Hematopoietic multipotent progenitor cell treated with erythropoietin and hydrocortisone succinate and interleukin-3 and kit ligand, for 15 days (in vitro differentiated cells): ENCODE results near the gene THRB.
"Not testable (repeated sequence)": the region's sequence is repeated elsewhere in the genome, so short reads cannot be mapped to it uniquely, and the experiment has no call there.

Experiments used
- DNase-seq: peaks from one replicate; pipeline ENCODE4 v3.0.0-alpha.2; 2015; ENCODE audit warnings: low spot score

THRB gene

DNA sequence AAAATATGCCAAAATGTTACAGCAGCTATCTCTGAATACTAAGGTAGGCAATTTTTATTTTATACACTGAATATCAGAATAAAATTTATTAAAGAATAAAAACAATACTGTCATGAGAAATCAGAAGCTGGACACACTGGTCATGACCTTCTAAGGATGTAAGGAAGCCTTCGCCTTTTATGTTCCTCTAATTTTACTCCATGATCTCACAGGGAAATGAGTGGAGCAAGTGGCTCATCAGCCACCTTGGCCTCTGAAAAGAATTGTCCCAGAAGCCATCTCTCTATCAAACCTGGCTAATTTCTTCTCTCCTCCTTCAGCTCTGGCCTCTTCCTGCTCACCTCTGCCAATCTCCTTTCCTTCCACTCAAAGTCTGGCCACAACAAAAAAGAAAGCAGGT lies 48.6 kb downstream of the THRB start:
- DNase-seq, result no peak

DNA sequence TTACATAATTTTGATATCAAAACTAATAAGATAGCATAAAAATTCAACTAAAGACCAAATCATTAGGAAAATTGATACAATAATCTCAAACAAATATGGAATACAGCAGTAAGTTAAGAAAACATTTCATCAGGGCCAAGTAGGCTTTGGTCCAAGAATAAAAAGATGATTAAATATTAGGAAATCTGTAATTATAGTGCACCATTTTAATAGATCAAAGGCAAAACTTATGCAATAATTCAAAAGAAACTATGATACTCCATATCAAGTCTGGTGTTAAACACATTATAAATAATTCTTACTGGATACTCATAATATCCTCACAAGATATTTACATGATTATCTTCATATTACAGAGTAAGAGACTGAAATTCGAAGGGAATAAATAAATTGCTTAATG lies 51.2 kb downstream of the THRB start:
- DNase-seq, result no peak

DNA sequence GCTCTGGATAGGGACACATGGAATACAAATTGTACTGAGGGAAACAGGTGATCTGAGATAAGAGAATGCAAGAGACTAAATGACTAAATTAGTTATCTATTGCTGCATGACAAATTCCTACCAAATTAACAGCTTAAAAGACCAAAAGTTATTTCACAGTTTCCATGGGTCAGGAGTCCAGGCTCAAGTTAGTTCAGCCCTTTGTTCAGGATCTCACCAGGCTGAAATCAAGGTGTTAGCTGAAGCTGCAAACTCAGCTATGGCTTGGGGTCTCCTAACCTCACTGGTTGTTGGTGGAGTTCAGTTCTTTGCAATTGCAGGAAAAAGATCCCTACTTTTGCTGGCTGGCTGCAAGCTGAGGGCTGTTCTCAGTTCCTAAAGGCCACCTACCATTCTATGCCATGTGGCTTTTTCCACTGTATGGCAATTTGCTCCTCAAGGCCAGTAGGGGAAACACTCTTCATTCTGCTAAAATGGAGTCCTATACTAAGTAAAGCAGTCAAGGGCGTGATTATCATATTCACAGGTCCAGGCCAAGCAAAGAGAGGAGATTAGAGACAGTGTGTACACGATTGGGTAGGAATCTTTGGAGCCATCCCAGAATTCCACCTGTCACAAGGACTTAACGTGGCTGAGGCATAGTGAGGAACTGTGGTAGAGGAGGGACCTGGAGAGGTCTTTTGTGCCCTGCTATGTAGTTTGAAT lies 53.7 kb downstream of the THRB start:
- no peak for DNase-seq

DNA sequence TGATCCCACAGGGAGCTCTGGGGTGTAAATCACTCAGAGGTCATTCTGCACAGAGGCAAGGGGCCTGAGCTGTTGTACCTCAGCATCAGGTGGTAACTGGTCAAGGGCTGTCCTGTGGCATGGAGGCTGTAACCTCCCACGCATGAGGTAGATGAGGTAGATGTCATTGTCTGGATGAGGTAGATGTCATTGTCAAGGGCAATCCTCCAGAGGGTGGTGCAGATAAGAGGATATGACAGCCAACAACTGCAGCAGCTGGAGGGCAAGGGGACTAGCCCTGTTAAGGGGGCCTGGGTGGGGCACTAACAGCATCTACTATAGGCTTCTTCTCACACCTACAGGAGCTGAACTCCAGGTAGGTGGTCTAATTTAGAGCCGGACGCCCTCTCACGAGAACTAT lies 55.6 kb downstream of the THRB start:
- no peak for DNase-seq

DNA sequence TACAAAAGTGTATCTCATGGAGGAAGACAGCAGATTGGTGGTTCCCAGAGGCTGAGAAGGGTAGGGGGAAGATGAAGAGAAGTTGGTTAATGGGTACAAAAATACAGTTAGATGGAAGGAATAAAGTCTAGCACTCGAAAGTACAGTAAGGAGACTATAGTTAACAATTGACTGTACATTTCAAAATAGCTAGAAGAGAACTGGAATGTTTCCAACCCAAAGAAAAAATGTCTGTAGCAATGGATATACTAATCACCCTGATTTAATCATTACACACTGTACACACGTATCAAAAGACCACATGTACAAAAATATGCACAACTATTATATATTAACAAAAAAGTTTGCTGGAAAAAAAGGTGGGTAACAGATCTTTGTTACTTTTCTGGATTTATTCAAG lies 57.3 kb downstream of the THRB start:
- DNase-seq, result no peak

DNA sequence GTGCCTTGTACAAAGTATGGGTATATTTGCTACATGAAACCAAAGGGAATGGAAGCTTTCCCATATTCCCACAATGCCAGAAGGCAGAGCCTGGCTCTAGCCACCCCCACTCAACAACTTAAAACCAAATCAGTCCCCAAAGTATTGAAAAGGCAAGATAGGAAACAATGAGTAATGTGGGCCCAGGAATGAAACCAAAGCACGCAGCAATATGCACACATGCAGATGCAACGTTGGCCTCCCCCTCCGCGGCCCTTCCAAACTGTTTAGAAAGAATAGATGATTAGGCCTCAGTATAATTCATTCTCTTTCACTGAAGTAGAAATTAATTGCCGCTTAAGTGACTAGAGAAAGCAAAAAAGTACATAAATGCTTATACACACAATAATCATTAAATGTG lies 59.1 kb downstream of the THRB start:
- DNase-seq, result no peak

DNA sequence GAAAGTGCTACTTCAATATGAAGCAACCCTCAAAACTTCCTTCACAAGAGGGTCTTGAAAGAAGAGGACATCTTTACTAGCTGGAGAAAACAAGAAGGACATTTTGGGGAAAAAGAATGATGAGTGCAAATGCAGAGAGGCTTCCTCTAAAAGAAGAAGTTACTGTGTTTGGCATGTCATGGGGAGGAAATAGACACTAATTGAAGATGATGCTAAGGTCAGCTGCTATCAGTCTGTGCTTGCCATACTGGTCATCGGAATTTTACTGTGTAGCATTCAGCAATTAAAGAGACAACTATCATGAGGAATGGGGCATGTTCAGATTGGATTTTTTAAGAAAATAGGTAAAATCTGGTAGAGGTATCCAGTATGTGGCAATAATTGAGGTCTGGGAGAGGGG lies 60.0 kb downstream of the THRB start:
- DNase-seq, result no peak

DNA sequence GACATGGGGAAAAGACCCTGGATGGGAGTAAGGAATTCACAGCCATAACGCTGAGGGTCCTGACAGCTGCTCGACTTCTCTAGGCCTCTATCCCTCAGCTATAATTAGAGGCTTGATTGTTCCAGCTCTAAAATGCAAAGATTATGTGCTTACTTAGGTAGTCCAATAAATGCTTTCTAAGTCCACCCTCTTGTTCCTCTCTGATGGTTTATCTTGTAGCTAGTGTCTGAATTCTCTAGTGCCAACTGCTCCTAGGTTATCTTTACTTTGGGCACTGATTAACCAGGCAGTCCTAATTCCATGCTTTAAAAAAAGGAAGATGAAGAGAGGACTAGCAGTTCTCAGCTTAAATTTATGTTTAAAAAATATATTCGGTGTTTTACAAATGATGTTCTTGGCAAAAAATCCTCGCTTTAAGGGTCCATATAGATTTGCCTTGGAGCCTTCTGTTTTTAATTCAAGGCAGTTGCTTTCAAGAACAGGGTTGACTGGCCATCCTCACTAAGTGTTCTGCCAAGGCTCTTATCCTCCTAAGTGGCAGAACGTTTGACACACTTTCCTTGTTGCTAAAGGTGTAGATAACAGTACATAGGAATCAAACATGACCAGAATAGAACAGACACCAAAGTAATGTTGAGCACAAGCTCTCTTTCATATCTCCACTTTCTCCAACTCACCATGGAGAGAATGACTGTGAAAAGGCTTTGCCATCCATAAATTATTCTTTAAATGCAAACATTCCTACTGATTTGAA lies 60.6 kb downstream of the THRB start:
- no peak for DNase-seq

- no peak for DNase-seq
Measured at GRCh38 chr3:24432989-24433388, 61.7 kb downstream of the THRB start.

DNA sequence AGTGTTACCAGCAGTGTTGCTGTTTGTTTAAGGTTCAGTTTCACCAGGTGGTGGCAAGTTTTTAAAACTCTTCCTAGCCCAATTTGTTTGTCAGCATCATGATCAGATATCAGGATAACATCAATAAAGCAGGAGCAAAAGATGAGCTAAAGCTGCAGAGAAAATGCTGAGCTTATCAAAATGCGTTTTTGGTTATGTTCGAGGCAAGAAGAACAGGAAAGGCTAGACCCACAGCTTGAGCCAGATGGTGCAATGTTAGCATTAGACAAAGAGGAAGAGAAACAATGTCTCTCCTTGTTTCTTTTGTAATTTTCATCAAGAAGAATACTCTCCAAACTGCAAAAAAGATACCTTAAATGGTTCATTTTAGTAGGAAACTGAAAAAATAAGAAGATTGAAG lies 66.2 kb downstream of the THRB start:
- DNase-seq, result no peak

DNA sequence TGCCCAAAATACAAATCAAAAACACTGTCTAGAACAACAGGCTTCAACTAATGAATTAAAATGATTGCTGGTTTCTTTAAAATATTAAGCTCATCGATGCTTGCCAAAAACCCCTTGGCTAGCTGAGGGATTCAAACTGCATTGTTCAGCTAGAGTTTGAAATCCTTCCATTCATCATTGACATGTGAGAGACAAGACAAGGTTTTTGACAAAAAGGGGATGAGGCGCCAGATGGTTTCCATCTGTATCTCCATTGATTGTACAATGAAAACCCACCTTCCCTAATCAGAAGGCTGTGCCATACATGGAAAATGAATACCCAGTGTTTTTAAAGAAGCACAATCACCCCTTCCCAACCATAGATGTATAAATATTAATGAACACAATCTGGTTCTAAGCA lies 67.8 kb downstream of the THRB start:
- DNase-seq, result no peak

- not testable (repeated sequence) for DNase-seq
Measured at GRCh38 chr3:24420829-24421228, 73.8 kb downstream of the THRB start.

GRCh38 chr3:24420224-24420623 lies 74.4 kb downstream of the THRB start:
- DNase-seq, result no peak

DNA sequence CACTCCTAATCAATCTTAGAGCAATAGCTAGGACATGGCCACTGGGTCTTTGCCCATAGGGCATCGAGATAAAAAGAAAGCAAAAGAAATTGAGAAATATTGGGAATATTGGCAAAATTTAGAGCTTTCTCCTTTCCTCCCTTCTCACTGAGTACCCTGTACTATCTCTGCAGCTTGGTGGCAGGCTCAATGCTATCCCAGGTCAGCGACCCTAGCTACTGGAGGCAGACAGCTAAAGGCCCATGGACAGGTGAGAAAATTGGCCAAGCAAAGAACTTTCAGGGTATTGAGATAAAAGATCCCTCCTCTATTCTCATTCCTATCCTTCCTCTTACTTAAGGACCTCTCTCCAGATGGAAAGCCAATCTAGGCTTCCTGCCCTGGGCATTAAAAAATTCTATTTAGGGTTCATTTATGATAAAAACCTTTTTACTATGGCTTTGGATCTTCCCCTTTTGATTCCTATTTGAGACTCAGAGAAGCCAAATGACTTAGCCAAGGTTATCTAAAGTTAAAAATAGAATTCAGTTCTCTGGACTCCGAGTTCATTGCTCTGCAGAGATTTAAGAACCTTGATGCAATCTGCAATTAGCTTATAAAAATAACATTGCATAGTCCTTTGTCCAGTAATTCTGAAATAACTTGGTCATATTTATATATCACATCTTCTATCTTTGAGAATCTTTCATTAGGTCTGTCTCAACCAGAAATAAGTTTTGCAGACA lies 75.4 kb downstream of the THRB start:
- DNase-seq, result no peak

- no peak for DNase-seq
Measured at GRCh38 chr3:24417730-24418129, 76.9 kb downstream of the THRB start.

DNA sequence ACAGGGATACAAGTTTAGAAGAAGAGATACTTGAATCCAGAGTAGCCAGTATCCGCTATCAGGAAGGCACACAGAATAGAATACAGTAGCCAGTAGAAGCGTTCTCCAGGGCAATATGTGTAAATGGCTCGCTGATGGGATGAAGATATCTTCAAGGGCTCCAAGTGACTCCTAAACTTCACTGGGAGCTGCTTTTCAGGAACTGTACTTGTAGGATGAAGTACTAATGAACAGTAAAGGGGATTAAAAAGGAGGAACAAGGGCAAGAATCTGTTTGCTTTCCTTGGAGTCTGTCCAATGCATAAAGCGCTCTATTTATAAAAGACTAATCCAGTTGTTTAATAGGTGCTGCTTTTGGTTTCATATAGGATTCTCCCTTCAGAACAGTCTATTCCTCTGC lies 78.4 kb downstream of the THRB start:
- DNase-seq, result no peak

DNA sequence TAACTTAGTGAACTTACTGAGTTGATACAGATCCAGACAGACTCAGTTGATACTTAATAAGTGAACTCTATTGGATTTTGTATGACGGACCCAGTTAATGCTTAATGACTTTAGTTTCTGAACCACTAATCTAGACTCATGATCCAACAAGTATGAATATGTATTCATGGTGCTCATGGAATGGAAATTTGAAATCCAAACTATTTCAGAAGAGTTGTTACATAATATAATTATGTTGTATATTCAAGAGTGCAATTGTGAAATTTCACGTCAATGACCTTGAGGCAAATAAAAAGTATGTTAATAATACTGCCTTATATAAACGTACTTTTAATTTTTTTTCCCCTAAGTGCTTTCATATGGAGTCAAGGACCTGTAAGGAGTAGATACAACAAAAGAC lies 78.8 kb downstream of the THRB start:
- no peak for DNase-seq

DNA sequence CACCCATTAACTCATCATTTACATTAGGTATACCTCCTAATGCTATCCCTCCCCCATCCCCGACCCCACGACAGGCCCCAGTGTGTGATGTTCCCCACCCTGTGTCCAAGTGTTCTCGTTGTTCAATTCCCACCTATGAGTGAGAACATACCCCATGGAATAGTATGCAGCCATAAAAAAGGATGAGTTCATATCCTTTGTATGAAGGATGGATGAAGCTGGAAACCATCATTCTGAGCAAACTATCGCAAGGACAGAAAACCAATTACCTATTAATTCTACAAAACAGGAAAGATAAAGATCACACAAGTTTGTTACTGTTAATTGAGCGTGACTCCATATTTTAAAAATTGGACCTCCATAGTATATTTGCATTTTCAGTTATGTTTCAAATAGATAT lies 81.0 kb downstream of the THRB start:
- not testable (repeated sequence) for DNase-seq

GRCh38 chr3:24410860-24411259 lies 83.8 kb downstream of the THRB start:
- DNase-seq, result no peak

DNA sequence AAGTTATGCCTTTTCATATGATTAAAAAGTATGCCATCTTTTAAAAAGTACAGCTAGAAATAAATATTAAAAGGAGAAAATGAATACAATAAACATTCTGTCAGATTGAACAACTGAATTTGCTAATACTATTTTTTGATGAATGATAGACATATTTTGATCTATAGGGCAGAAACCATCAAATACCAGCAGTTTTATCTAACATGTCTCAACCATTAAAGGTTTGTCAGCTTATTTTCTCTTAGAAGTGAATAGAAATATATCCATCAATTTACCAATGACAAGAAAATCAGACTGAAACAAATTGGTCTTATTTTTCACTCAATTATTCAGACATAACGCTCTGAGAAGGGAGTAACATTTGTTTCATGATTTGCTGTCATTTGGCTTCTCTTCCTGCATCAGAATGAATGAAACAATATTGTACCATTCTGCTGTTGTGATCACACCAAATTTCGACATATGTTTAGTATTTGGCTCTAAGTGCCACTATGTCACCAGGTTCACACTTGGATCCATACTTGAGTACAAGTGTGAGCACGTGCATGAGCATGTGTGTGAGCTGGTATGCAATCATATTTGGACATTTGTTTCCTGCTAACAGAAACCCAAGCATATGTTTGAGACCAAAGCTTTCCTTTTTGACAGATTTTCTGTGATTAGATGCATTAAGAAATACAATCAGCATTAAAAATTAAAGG lies 86.5 kb downstream of the THRB start:
- no peak for DNase-seq

DNA sequence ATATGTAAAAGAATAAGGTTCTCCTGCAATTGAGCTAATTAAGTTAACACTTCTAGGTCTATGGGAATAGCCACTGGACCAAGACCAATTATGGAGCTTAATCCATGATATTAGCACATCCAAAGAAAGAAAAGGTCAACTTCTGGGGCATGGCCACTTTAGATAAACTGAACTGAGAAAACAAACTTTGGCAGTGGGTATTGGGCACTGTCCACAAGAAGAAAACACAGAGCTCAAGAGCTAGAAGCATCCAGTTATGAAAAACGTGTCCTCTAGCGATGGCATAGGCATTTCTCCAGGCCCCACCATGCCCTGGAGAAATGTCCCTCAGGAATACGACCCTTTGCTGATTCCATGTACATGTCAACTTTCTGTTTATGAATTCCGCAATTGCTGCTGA lies 87.8 kb downstream of the THRB start:
- no peak for DNase-seq

GRCh38 chr3:24405057-24405456 lies 89.6 kb downstream of the THRB start:
- no peak for DNase-seq

DNA sequence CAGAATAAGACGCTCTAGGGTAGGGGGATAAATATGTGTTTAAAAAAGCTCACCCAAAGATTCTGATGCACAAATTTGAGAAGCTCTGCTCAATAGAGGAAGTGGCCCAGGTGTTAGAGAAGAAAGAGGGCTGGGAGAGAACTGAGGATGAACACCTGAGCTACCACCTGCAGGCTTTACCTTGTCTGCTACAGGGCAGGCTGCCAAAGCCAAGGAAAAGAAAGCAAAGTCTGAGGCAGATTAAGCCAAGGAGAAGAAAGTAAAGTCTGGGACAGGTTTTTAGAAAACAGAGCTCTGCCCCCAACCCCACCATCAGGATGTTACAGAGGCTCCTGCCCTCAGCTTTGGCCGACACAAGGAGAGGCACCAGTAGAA lies 92.9 kb downstream of the THRB start:
- no peak for DNase-seq
